HG03095 (cell line): ENCODE data around the gene KIFC1.

Experiments
- ATAC-seq: cut with Tn5 transposase; IDR thresholded peaks from one replicate; pipeline ENCODE4 v1.9.1; 2021; ENCODE audit warnings: moderate library complexity; ENCODE audit not compliant: unreplicated experiment

Gene KIFC1

GRCh38 chr6:33410050-33410710, 18.6 kb downstream of the KIFC1 start:
- ATAC-seq: peak; percentile 77

- peak; percentile 8 for ATAC-seq
Measured at GRCh38 chr6:33410711-33411631, 19.3 kb downstream of the KIFC1 start, which contains the start of gene PHF1. TSS of gene PHF1 (plus strand) at chr6:33411014. CDS start at chr6:33412264, 1,250 bp downstream.

GRCh38 chr6:33411632-33412005, 20.0 kb downstream of the KIFC1 start:
- no peak for ATAC-seq

- ATAC-seq: no peak
Measured at GRCh38 chr6:33412140-33413009, 20.8 kb downstream of the KIFC1 start.

GRCh38 chr6:33413241-33414120, 21.9 kb downstream of the KIFC1 start:
- ATAC-seq: no peak

- ATAC-seq: no peak
Measured at GRCh38 chr6:33414592-33415271, 23.1 kb downstream of the KIFC1 start.

GRCh38 chr6:33415831-33416230, 24.2 kb downstream of the KIFC1 start:
- ATAC-seq: no peak

- ATAC-seq: no peak
Measured at GRCh38 chr6:33416386-33417127, 24.9 kb downstream of the KIFC1 start.

- no peak for ATAC-seq
Measured at GRCh38 chr6:33417128-33417902, 25.7 kb downstream of the KIFC1 start.

- ATAC-seq: peak; percentile 64
Measured at GRCh38 chr6:33417903-33418689, 26.5 kb downstream of the KIFC1 start, which contains the start of gene CUTA. TSS of gene CUTA (minus strand) at chr6:33418107. CDS start at chr6:33418000, 107 bp downstream.

GRCh38 chr6:33418690-33419291, 27.2 kb downstream of the KIFC1 start:
- ATAC-seq: no peak

GRCh38 chr6:33419580-33420490, 28.2 kb downstream of the KIFC1 start, which contains the start of gene SYNGAP1:
TSS of gene SYNGAP1 (plus strand) at chr6:33420065. CDS start at chr6:33420265, 200 bp downstream.
- ATAC-seq: no peak

- no peak for ATAC-seq
Measured at GRCh38 chr6:33420491-33421343, 29.1 kb downstream of the KIFC1 start.

- no peak for ATAC-seq
Measured at GRCh38 chr6:33421344-33421643, 29.7 kb downstream of the KIFC1 start.

- ATAC-seq: no peak
Measured at GRCh38 chr6:33423777-33424176, 32.2 kb downstream of the KIFC1 start.
